Loucy (cell line): ENCODE measurements around the gene COMTD1.

ENCODE experiments used
- CTCF ChIP-seq: fragments of 200-600 bp; sonication (generic); conservative IDR thresholded peaks from 2 replicates; pipeline ENCODE4 v1.5.1; 2014; ENCODE audit warnings: mild to moderate bottlenecking, antibody characterized with exemption, low read length
- EZH2phosphoT487 ChIP-seq: fragments of 200-600 bp; IDR thresholded peaks from 2 replicates; pipeline ENCODE4 v1.6.1; 2018; ENCODE audit warnings: antibody characterized with exemption, mild to moderate bottlenecking, moderate library complexity, borderline replicate concordance

GRCh38 chr10:75226656-75227055 is 9.1 kb downstream of the COMTD1 start:
- TF ChIP-seq CTCF (no peak), EZH2phosphoT487 (no peak)
